ENCODE measurements around the gene MYO10.

DNA sequence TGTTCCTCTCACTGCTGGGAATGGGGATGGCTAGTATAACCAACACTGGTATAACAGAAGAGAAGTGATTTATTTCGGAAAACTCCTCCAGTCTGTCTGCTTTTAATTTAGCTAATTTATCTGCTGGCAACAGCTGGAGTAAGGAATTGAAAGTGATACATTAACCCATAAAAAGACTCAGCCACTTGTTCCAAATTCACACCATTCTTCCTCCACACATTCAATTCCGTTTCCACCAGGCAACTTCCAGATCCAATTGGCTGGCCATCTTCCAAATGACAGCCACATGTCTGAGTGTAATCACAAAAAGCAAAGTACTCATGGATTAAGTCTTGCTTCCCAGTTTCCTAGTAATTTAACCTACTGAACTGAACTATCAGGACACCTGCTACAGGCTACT, 242.2 kb downstream of the MYO10 start:
- TF ChIP-seq CTCF (conservative IDR thresholded peaks at IDR 0.05; ENCODE audit: low read depth, low read length) = no peak
- TF ChIP-seq EZH2 (IDR thresholded peaks at IDR 0.05; ENCODE audit: borderline replicate concordance, low read depth, low read length, poor library complexity, severe bottlenecking) = no peak

Data from A673 (cell line).